SH-SY5Y (cell line): Measurements from ENCODE around the gene NLRP3.

Source experiments
- GATA2 ChIP-seq: IDR thresholded peaks from 2 replicates; pipeline ENCODE4 v1.6.1; 2011; ENCODE audit warnings: mild to moderate bottlenecking, low read depth, low read length
- GATA3 ChIP-seq: IDR thresholded peaks from 2 replicates; pipeline ENCODE4 v1.6.1; 2011; ENCODE audit warnings: low read depth, mild to moderate bottlenecking, low read length, moderate library complexity

DNA sequence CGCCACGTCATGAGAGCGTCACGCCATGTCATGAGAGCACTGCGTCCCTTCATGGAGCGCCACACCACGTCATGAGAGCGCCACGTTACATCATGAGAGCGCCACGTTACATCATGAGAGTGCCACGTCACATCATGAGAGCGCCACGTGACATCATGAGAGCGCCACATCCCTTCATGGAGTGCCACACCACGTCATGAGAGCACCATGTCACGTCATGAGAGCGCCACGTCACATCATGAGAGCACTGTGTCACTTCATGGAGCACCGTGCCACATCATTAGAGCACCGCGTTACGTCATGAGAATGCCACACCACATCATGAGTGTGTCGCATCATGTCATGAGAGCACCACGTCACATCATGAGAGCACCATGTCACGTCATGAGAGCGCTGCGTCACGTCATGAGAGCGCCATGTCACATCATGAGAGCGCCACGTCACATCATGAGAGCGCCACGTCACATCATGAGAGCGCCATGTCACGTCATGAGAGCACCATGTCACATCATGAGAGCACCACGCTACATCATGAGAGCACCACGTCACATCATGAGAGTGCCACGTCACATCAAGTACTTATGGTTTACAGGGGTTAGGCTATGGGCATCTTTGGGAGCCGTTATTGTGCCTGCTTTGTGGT, 9.8 kb upstream of the NLRP3 start:
- no peak for TF ChIP-seq GATA2
- TF ChIP-seq GATA3 = no peak
